Measurements from ENCODE around the gene SLC22A15. TPM values are rescaled to one million over a fixed set of nuclear protein-coding genes. Genes with fewer than 3 reads are reported as not detected.
A peak's percentile ranks its signal among the peaks of the same experiment; 100 is the strongest.

The SLC22A15 gene
- total and polyA plus RNA-seq, 12 donors: 0.97 to 13.1 (median 7.7) TPM

GRCh38 chr1:116107371-116107770 lies 131.1 kb downstream of the SLC22A15 start:
- WGBS, 2 donors: 82 to 83% methylated on average over 4 of the region's 4 CpGs
- no peak for DNase-seq
- TF ChIP-seq CTCF (IDR thresholded peaks at IDR 0.05): no peak
- no peak for ATAC-seq
- intact Hi-C loops (cut with DNase I): no loop called here
- Histone ChIP-seq H3K27ac (no peak overlapping the region), H3K9me3 (no peaks in the 10 kb centered on the region), H3K36me3 (no peaks in the 10 kb centered on the region), H3K4me1 (peaks cover 0 to 5% (median 0%) of the 10 kb centered on the region in 9 donors), H3K4me3 (no peak overlapping the region), H3K27me3 (no peaks in the 10 kb centered on the region)

GRCh38 chr1:116110567-116111523 lies 134.5 kb downstream of the SLC22A15 start, which contains the start of gene MAB21L3:
TSS of gene MAB21L3 (plus strand) at chr1:116111399. CDS start at chr1:116112616, 1,217 bp downstream.
- intact Hi-C loops (cut with DNase I): no loop called here
- 51 to 53% methylated on average over 12 of the region's 12 CpGs for WGBS, 2 donors
- Histone ChIP-seq H3K4me1 (peaks cover 0 to 5% (median 0%) of the 10 kb centered on the region in 9 donors), H3K36me3 (no peaks in the 10 kb centered on the region), H3K9me3 (no peaks in the 10 kb centered on the region), H3K4me3 (peak within 1 kb of the TSS in 2 of 10 donors; percentile 0 to 6), H3K27ac (no peak within 1 kb of the TSS), H3K27me3 (no peaks in the 10 kb centered on the region)
- no peak for TF ChIP-seq CTCF (IDR thresholded peaks at IDR 0.05)
- no peak for DNase-seq
- ATAC-seq: peak in 3 of 8 donors; percentile 35 to 62 (median 59)

- Histone ChIP-seq H3K36me3 (no peaks in the 10 kb centered on the region), H3K4me3 (no peak overlapping the region), H3K4me1 (peaks cover 0 to 5% (median 0%) of the 10 kb centered on the region in 9 donors), H3K9me3 (no peaks in the 10 kb centered on the region), H3K27me3 (no peaks in the 10 kb centered on the region), H3K27ac (no peak overlapping the region)
- no peak for TF ChIP-seq CTCF (IDR thresholded peaks at IDR 0.05)
- intact Hi-C loops (cut with DNase I): no loop called here
- ATAC-seq (no peak), DNase-seq (no peak)
- 65 to 68% methylated on average over 11 of the region's 11 CpGs for WGBS, 2 donors
These were observed 135.3 kb downstream of the SLC22A15 start for GRCh38 chr1:116111524-116112021.

GRCh38 chr1:116112388-116113140 lies 136.3 kb downstream of the SLC22A15 start:
- peaks cover 0 to 5% (median 0%) of the 10 kb centered on the region in 9 donors for H3K4me1 ChIP-seq
- 80 to 83% methylated on average over 4 of the region's 4 CpGs for WGBS, 2 donors
- TF ChIP-seq CTCF (IDR thresholded peaks at IDR 0.05): no peak
- H3K36me3 ChIP-seq: no peaks in the 10 kb centered on the region
- H3K9me3 ChIP-seq: no peaks in the 10 kb centered on the region
- ATAC-seq (no peak), DNase-seq (no peak)
- H3K27ac ChIP-seq: no peak overlapping the region
- H3K27me3 ChIP-seq: no peaks in the 10 kb centered on the region
- no peak overlapping the region for H3K4me3 ChIP-seq
- intact Hi-C loops (cut with DNase I): no loop called here
